Dermis blood vessel endothelial cell (primary cell): ENCODE data around the gene MBP. TPM values are rescaled to one million over a fixed set of nuclear protein-coding genes. Genes with fewer than 3 reads are reported as not detected.
"Not testable (repeated sequence)": the region's sequence is repeated elsewhere in the genome, so short reads cannot be mapped to it uniquely, and the experiment has no call there.

Source experiments
- DNase-seq: peaks from one replicate; pipeline ENCODE4 v3.0.0; 2010
- total RNA-seq: library from RNA; depleted of rRNA; stranded (reverse); fragments of >200 nt; gene quantifications from 2 replicates; pipeline ENCODE4 v1.2.3, GENCODE V29; 2014

The MBP gene
- total RNA-seq, 1 donor from 2014 or later = 6.3 TPM

GRCh38 chr18:77021478-77021877 is 111.1 kb downstream of the MBP start:
- not testable (repeated sequence) for DNase-seq

- DNase-seq = no peak
Observed at GRCh38 chr18:77021075-77021474, 111.5 kb downstream of the MBP start.

GRCh38 chr18:77020561-77020960 is 112.0 kb downstream of the MBP start:
- DNase-seq = no peak

- DNase-seq = no peak
Observed at GRCh38 chr18:77019641-77020040, 112.9 kb downstream of the MBP start.

GRCh38 chr18:77018650-77019049 is 113.9 kb downstream of the MBP start:
- not testable (repeated sequence) for DNase-seq

GRCh38 chr18:77017355-77017754 is 115.2 kb downstream of the MBP start:
- DNase-seq = no peak

GRCh38 chr18:77016936-77017335 is 115.6 kb downstream of the MBP start:
- peak; percentile 7 for DNase-seq

GRCh38 chr18:77015771-77016710 is 116.5 kb downstream of the MBP start:
- DNase-seq = no peak

- no peak for DNase-seq
Observed at GRCh38 chr18:77015169-77015568, 117.4 kb downstream of the MBP start.

GRCh38 chr18:77014538-77014937 is 118.0 kb downstream of the MBP start:
- DNase-seq = no peak

- DNase-seq = no peak
Observed at GRCh38 chr18:77013811-77014521, 118.6 kb downstream of the MBP start.

GRCh38 chr18:77012806-77013541 is 119.6 kb downstream of the MBP start:
- DNase-seq = no peak

- no peak for DNase-seq
Observed at GRCh38 chr18:77012120-77012519, 120.5 kb downstream of the MBP start.

- no peak for DNase-seq
Observed at GRCh38 chr18:77009675-77010074, 122.9 kb downstream of the MBP start.

GRCh38 chr18:77008576-77009315 is 123.8 kb downstream of the MBP start:
- DNase-seq = no peak

- no peak for DNase-seq
Observed at GRCh38 chr18:77008006-77008405, 124.6 kb downstream of the MBP start.

- DNase-seq = no peak
Observed at GRCh38 chr18:77007251-77007650, 125.3 kb downstream of the MBP start.

- DNase-seq = no peak
Observed at GRCh38 chr18:77006305-77007175, 126.0 kb downstream of the MBP start.

- no peak for DNase-seq
Observed at GRCh38 chr18:77005651-77006195, 126.9 kb downstream of the MBP start.

- no peak for DNase-seq
Observed at GRCh38 chr18:77004555-77005380, 127.8 kb downstream of the MBP start.
